Endodermal cell (in vitro differentiated cells): ENCODE measurements around the gene MAB21L1. TPM values are rescaled to one million over a fixed set of nuclear protein-coding genes. Genes with fewer than 3 reads are reported as not detected.

Experiments
- DNase-seq: peaks from one replicate; pipeline ENCODE4 v3.0.0-alpha.2; 2017
- H3K27ac ChIP-seq: 2 replicates; pipeline ENCODE4 v1.5.1; 2013; ENCODE audit warnings: mild to moderate bottlenecking, low read depth, low read length, moderate library complexity
- H3K27me3 ChIP-seq: 2 replicates; pipeline ENCODE4 v1.6.1; 2013; ENCODE audit warnings: mild to moderate bottlenecking, low read length, moderate library complexity; ENCODE audit not compliant: insufficient read depth, control insufficient read depth, poor library complexity, severe bottlenecking
- H3K36me3 ChIP-seq: 2 replicates; pipeline ENCODE4 v1.7.0; 2013; ENCODE audit warnings: mild to moderate bottlenecking, low read length, moderate library complexity; ENCODE audit not compliant: control insufficient read depth, insufficient read depth
- H3K4me1 ChIP-seq: one replicate; pipeline ENCODE4 v1.7.0; 2013; ENCODE audit warnings: low read length; ENCODE audit not compliant: control insufficient read depth, insufficient read depth
- H3K4me3 ChIP-seq: 2 replicates; pipeline ENCODE4 v1.5.1; 2013; ENCODE audit warnings: mild to moderate bottlenecking, low read length, moderate library complexity
- H3K9ac ChIP-seq: 2 replicates; pipeline ENCODE4 v1.6.1; 2013; ENCODE audit warnings: mild to moderate bottlenecking, low read length, moderate library complexity; ENCODE audit not compliant: poor library complexity, severe bottlenecking; ENCODE audit errors: extremely low read depth
- H3K9me3 ChIP-seq: 2 replicates; pipeline ENCODE4 v1.6.1; 2013; ENCODE audit warnings: mild to moderate bottlenecking, low read length, moderate library complexity; ENCODE audit not compliant: control insufficient read depth
- H3K27ac Mint-ChIP-seq: 2 replicates; pipeline ENCODE4 v1.8.0; 2020; ENCODE audit warnings: mixed read lengths
- H3K27me3 Mint-ChIP-seq: 2 replicates; pipeline ENCODE4 v1.8.0; 2021; ENCODE audit warnings: mild to moderate bottlenecking, mixed read lengths; ENCODE audit not compliant: insufficient read depth
- H3K36me3 Mint-ChIP-seq: 2 replicates; pipeline ENCODE4 v1.8.0; 2020; ENCODE audit warnings: low read depth, mixed read lengths
- H3K4me1 Mint-ChIP-seq: 2 replicates; pipeline ENCODE4 v1.8.0; 2020; ENCODE audit warnings: mixed read lengths
- H3K4me3 Mint-ChIP-seq: 2 replicates; pipeline ENCODE4 v1.8.0; 2020; ENCODE audit warnings: mild to moderate bottlenecking, moderate library complexity, mixed read lengths
- H3K9me3 Mint-ChIP-seq: 2 replicates; pipeline ENCODE4 v1.8.0; 2020; ENCODE audit warnings: mild to moderate bottlenecking, mixed read lengths
- WGBS, 2 experiments: methylation state at CpG; one replicate each; pipeline versions ENCODE4 v1.1.5 to v1.1.7; 2013; ENCODE audit warnings: missing lambda C conversion rate in 2 of 2, mixed read lengths in 1 of 2; ENCODE audit not compliant: insufficient coverage in 1 of 2, insufficient read length in 1 of 2; 5-methylcytosine and 5-hydroxymethylcytosine counted together
- total RNA-seq, 2 donors: library from RNA; stranded (reverse); fragmentation: NEBNext Ultra II Directional in 1 of 2; extraction: Animal tissue kit (Norgen Biotek cat#: 25700) in 1 of 2; gene quantifications; 2 replicates in 1 of 2; 3 replicates in 1 of 2; pipeline ENCODE4 v1.2.1, GENCODE V29; 2021
- TF ChIP-seq, protein P1 (sequence below): fragments of 200-600 bp; sonication (generic); conservative IDR thresholded peaks from 2 replicates; pipeline ENCODE4 v1.5.0; 2021; ENCODE audit warnings: antibody characterized with exemption, mild to moderate bottlenecking

The MAB21L1 gene
- total RNA-seq, 2 donors from 2014 or later, result 0.09 TPM; not detected in 1

DNA sequence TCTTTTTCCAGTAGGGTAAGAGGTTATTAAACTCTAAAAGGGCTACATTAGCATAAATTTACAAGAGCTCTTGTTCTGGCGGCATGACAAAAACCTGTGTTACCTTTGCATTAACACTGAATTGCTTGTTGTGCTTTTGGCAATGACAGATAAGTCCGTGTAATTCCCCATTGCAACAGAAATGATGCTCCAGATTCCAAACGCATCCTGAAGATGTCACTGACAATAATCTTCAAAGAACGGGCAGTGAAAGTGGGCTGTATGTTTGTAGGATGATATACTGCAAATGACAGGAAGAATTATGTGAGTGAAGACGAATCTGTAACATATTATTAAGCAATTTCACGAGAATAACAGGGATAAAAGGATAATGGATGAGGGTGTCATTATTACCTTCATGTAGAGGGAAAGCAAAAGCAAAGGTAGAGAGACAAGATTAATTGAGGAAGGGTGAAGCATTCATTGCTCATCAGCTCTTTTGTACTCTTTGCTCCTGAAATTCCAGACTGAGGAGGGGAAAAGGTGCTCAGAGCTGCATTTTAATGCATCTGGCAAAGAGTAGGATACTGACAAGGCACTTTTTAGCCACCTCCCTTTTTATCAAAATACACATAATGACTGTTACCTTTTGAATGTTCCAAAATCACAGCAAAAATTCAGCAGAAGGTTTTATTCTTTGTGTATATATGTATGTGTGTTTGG, 38.5 kb upstream of the MAB21L1 start:
- DNase-seq, result no peak
- no peaks in the 10 kb centered on the region for H3K9me3 Mint-ChIP-seq
- H3K27me3 ChIP-seq, result no peaks in the 10 kb centered on the region
- no peak overlapping the region for H3K4me3 ChIP-seq
- WGBS, 2 experiments, result 65% methylated on average over 5 to 6 of the region's 6 CpGs
- peaks cover 11% of the 10 kb centered on the region for H3K4me1 Mint-ChIP-seq
- H3K9ac ChIP-seq, result no peak overlapping the region
- no peak overlapping the region for H3K27ac Mint-ChIP-seq
- H3K27me3 Mint-ChIP-seq, result no peaks in the 10 kb centered on the region
- no peaks in the 10 kb centered on the region for H3K36me3 Mint-ChIP-seq
- TF ChIP-seq, protein P1, sequence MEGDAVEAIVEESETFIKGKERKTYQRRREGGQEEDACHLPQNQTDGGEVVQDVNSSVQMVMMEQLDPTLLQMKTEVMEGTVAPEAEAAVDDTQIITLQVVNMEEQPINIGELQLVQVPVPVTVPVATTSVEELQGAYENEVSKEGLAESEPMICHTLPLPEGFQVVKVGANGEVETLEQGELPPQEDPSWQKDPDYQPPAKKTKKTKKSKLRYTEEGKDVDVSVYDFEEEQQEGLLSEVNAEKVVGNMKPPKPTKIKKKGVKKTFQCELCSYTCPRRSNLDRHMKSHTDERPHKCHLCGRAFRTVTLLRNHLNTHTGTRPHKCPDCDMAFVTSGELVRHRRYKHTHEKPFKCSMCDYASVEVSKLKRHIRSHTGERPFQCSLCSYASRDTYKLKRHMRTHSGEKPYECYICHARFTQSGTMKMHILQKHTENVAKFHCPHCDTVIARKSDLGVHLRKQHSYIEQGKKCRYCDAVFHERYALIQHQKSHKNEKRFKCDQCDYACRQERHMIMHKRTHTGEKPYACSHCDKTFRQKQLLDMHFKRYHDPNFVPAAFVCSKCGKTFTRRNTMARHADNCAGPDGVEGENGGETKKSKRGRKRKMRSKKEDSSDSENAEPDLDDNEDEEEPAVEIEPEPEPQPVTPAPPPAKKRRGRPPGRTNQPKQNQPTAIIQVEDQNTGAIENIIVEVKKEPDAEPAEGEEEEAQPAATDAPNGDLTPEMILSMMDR, result no peak
- no peaks in the 10 kb centered on the region for H3K36me3 ChIP-seq
- H3K9me3 ChIP-seq, result no peaks in the 10 kb centered on the region
- no peak overlapping the region for H3K27ac ChIP-seq
- no peak overlapping the region for H3K4me3 Mint-ChIP-seq
- peaks cover 2% of the 10 kb centered on the region for H3K4me1 ChIP-seq

DNA sequence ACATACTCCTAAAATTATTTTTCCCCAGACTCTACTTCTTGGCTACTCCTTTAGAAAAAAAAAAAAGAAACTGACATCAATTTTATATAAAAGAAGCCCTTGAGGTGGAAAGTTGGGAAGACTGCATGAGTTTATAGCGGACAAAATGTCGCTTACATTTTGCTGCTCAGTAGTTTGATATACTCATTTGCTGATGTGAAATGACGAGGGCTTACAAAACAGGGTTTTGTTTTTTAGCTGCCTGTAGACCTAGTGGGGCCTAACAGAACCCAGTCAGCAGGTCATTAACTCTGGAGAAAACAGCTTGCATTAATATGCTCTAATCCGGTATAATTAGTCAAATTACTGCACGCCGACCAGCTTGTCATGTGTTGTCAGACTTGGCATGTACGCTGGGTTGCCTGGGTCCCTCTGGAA, 37.6 kb upstream of the MAB21L1 start:
- Histone ChIP-seq H3K4me1 (peaks cover 2% of the 10 kb centered on the region), H3K4me3 (no peak overlapping the region), H3K9me3 (no peaks in the 10 kb centered on the region), H3K27ac (no peak overlapping the region), H3K9ac (no peak overlapping the region), H3K36me3 (no peaks in the 10 kb centered on the region), H3K27me3 (no peaks in the 10 kb centered on the region)
- TF ChIP-seq, protein P1, result no peak
- no peaks in the 10 kb centered on the region for H3K9me3 Mint-ChIP-seq
- H3K4me3 Mint-ChIP-seq, result no peak overlapping the region
- DNase-seq, result no peak
- 92 to 100% methylated on average over 7 of the region's 7 CpGs for WGBS, 2 experiments
- H3K36me3 Mint-ChIP-seq, result no peaks in the 10 kb centered on the region
- no peak overlapping the region for H3K27ac Mint-ChIP-seq
- peaks cover 11% of the 10 kb centered on the region for H3K4me1 Mint-ChIP-seq
- no peaks in the 10 kb centered on the region for H3K27me3 Mint-ChIP-seq

DNA sequence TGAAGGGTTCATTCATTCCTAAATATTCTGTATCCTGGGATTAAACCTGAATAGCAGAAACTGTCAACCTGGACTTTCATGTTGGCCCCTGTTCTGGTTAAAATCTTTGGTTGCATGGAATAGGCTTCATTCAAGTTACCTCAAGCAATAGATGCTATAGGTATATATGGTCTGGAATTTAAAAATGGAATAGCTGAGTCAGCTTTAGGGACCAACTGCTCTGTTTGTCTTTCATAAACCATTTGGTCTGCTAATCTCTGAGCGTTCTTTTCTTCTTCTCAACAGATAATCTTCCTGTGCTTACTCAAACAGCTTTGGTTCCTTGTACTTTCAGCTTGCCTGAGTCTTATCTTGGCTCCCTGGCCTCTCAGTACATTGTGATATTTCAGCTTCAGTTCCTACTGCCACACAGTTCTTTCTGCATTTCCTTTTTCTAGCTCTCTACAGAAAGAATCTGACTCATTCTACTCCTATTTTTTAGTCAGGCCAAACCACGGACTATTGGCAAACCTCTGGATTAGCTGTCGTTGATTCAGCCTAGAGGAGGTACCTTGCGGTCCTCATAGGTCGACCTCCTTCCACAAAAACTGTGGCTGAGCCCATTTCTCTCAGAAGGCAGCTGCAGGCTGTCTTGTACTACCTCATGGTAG, 35.9 kb upstream of the MAB21L1 start:
- H3K36me3 Mint-ChIP-seq, result no peaks in the 10 kb centered on the region
- no peak for DNase-seq

More for the DNA sequence above, 35.9 kb upstream of the MAB21L1 start:
- WGBS, 2 experiments, result 73 to 83% methylated on average over 1 to 5 of the region's 5 CpGs
- H3K9me3 ChIP-seq, result no peaks in the 10 kb centered on the region
- H3K36me3 ChIP-seq, result no peaks in the 10 kb centered on the region
- Mint-ChIP-seq H3K4me3 (no peak overlapping the region), H3K9me3 (no peaks in the 10 kb centered on the region), H3K27ac (no peak overlapping the region), H3K27me3 (no peaks in the 10 kb centered on the region), H3K4me1 (peaks cover 11% of the 10 kb centered on the region)
- TF ChIP-seq, protein P1, result no peak
- no peak overlapping the region for H3K4me3 ChIP-seq
- H3K4me1 ChIP-seq, result peaks cover 2% of the 10 kb centered on the region
- H3K9ac ChIP-seq, result no peak overlapping the region
- no peak overlapping the region for H3K27ac ChIP-seq
- H3K27me3 ChIP-seq, result no peaks in the 10 kb centered on the region
